Stromal cell of bone marrow (primary cell): ENCODE results near the gene KLHL40.
A peak's percentile ranks its signal among the peaks of the same experiment; 100 is the strongest.

Experiments used
- DNase-seq: peaks from one replicate; pipeline ENCODE4 v3.0.0-alpha.2; 2012; ENCODE audit warnings: low read depth

Gene KLHL40

GRCh38 chr3:42685363-42685881 lies at the start of gene KLHL40:
TSS of gene KLHL40 (plus strand) at chr3:42685537. CDS start at chr3:42685619, 82 bp downstream.
- no peak for DNase-seq

GRCh38 chr3:42637001-42637400 lies 48.3 kb upstream of the KLHL40 start:
- no peak for DNase-seq

GRCh38 chr3:42638339-42638842 lies 46.9 kb upstream of the KLHL40 start:
- no peak for DNase-seq

GRCh38 chr3:42639192-42639591 lies 46.1 kb upstream of the KLHL40 start:
- no peak for DNase-seq

GRCh38 chr3:42640129-42640528 lies 45.2 kb upstream of the KLHL40 start:
- DNase-seq = no peak

- DNase-seq = no peak
Observed at GRCh38 chr3:42640771-42641370, 44.5 kb upstream of the KLHL40 start.

- no peak for DNase-seq
Observed at GRCh38 chr3:42647821-42648459, 37.4 kb upstream of the KLHL40 start.

GRCh38 chr3:42649006-42649405 lies 36.3 kb upstream of the KLHL40 start:
- no peak for DNase-seq

- DNase-seq = no peak
Observed at GRCh38 chr3:42649783-42650182, 35.6 kb upstream of the KLHL40 start.

GRCh38 chr3:42651248-42652091 lies 33.9 kb upstream of the KLHL40 start:
- DNase-seq = no peak

- no peak for DNase-seq
Observed at GRCh38 chr3:42652251-42652610, 33.1 kb upstream of the KLHL40 start.

GRCh38 chr3:42652611-42653302 lies 32.6 kb upstream of the KLHL40 start:
- peak; percentile 66 for DNase-seq

- DNase-seq = no peak
Observed at GRCh38 chr3:42653303-42653559, 32.1 kb upstream of the KLHL40 start.

- DNase-seq = no peak
Observed at GRCh38 chr3:42653560-42654330, 31.6 kb upstream of the KLHL40 start, which contains the start of gene ZBTB47. TSS of gene ZBTB47 (plus strand) at chr3:42653697. CDS start at chr3:42658356, 4,659 bp downstream.

GRCh38 chr3:42654331-42655201 lies 30.8 kb upstream of the KLHL40 start:
- no peak for DNase-seq

- no peak for DNase-seq
Observed at GRCh38 chr3:42655331-42655888, 29.9 kb upstream of the KLHL40 start.

- DNase-seq = no peak
Observed at GRCh38 chr3:42655980-42656679, 29.2 kb upstream of the KLHL40 start.

- DNase-seq = no peak
Observed at GRCh38 chr3:42656680-42657610, 28.4 kb upstream of the KLHL40 start.
